GM21381 (cell line): ENCODE data around the gene GRAMD4.
A peak's percentile ranks its signal among the peaks of the same experiment; 100 is the strongest.

ENCODE experiments used
- ATAC-seq: cut with Tn5 transposase; IDR thresholded peaks from one replicate; pipeline ENCODE4 v1.9.1; 2021; ENCODE audit warnings: mild to moderate bottlenecking, moderate library complexity; ENCODE audit not compliant: unreplicated experiment

GRAMD4 gene

GRCh38 chr22:46682011-46682731, 62.0 kb downstream of the GRAMD4 start:
- ATAC-seq: no peak

- peak; percentile 70 for ATAC-seq
Observed at GRCh38 chr22:46684706-46685105, 64.5 kb downstream of the GRAMD4 start.

GRCh38 chr22:46686221-46687047, 66.2 kb downstream of the GRAMD4 start:
- ATAC-seq: no peak

GRCh38 chr22:46687048-46687444, 66.9 kb downstream of the GRAMD4 start:
- no peak for ATAC-seq

GRCh38 chr22:46687460-46687859, 67.3 kb downstream of the GRAMD4 start:
- ATAC-seq: no peak

GRCh38 chr22:46688949-46689348, 68.8 kb downstream of the GRAMD4 start:
- no peak for ATAC-seq

GRCh38 chr22:46690146-46690545, 70.0 kb downstream of the GRAMD4 start:
- ATAC-seq: no peak

GRCh38 chr22:46691571-46691970, 71.4 kb downstream of the GRAMD4 start:
- no peak for ATAC-seq

- ATAC-seq: no peak
Observed at GRCh38 chr22:46693634-46694415, 73.6 kb downstream of the GRAMD4 start.

GRCh38 chr22:46694416-46695170, 74.4 kb downstream of the GRAMD4 start:
- no peak for ATAC-seq

- no peak for ATAC-seq
Observed at GRCh38 chr22:46695346-46696228, 75.4 kb downstream of the GRAMD4 start.

- ATAC-seq: no peak
Observed at GRCh38 chr22:46696229-46696518, 76.0 kb downstream of the GRAMD4 start.

- ATAC-seq: no peak
Observed at GRCh38 chr22:46696614-46697013, 76.4 kb downstream of the GRAMD4 start.

GRCh38 chr22:46697811-46698515, 77.8 kb downstream of the GRAMD4 start:
- ATAC-seq: no peak

GRCh38 chr22:46699091-46699490, 78.9 kb downstream of the GRAMD4 start:
- ATAC-seq: no peak

- ATAC-seq: no peak
Observed at GRCh38 chr22:46701262-46701661, 81.1 kb downstream of the GRAMD4 start.

- ATAC-seq: no peak
Observed at GRCh38 chr22:46703171-46703995, 83.2 kb downstream of the GRAMD4 start.

GRCh38 chr22:46703996-46704370, 83.8 kb downstream of the GRAMD4 start:
- ATAC-seq: no peak

GRCh38 chr22:46706060-46706459, 85.9 kb downstream of the GRAMD4 start:
- no peak for ATAC-seq
